OCI-LY3 (cell line): ENCODE measurements around the gene TULP4.

Experiments
- H2AFZ ChIP-seq: fragments of 200-600, 300-600 bp; shearing (Covaris generic); 2 replicates; pipeline ENCODE4 v1.6.0; 2014; ENCODE audit warnings: antibody characterized with exemption, low read depth, low read length
- H3K27ac ChIP-seq: fragments of 200-600, 300-600 bp; sonication (generic); 2 replicates; pipeline ENCODE4 v1.5.1; 2014; ENCODE audit warnings: mild to moderate bottlenecking, low read length, moderate library complexity, mixed read lengths
- H3K27me3 ChIP-seq: fragments of 200-600, 300-600 bp; sonication (generic); 2 replicates; pipeline ENCODE4 v1.6.1; 2014; ENCODE audit warnings: low read depth, low read length, mixed read lengths
- H3K36me3 ChIP-seq: fragments of 200-600, 300-600 bp; sonication (generic); replicated peaks from 2 replicates; pipeline ENCODE3; 2014; ENCODE audit warnings: low read depth, low read length, mixed read lengths
- H3K4me1 ChIP-seq: fragments of 300-600, 200-600 bp; sonication (generic); 2 replicates; pipeline ENCODE4 v1.6.1; 2014; ENCODE audit warnings: low read length, mixed read lengths
- H3K4me2 ChIP-seq: fragments of 200-600, 300-600 bp; sonication (generic); 2 replicates; pipeline ENCODE4 v1.6.1; 2014; ENCODE audit warnings: low read length, mixed read lengths
- H3K4me3 ChIP-seq: fragments of 300-600, 200-600 bp; sonication (generic); 2 replicates; pipeline ENCODE4 v1.5.1; 2014; ENCODE audit warnings: antibody characterized with exemption, mild to moderate bottlenecking, low read length, moderate library complexity
- H3K79me2 ChIP-seq: fragments of 300-600, 200-600 bp; shearing (Covaris generic); 2 replicates; pipeline ENCODE4 v1.6.1; 2014; ENCODE audit warnings: mild to moderate bottlenecking, low read length, mixed read lengths
- H3K9ac ChIP-seq: fragments of 300-600, 200-600 bp; shearing (Covaris generic); 2 replicates; pipeline ENCODE4 v1.6.0; 2014; ENCODE audit warnings: mild to moderate bottlenecking, low read length, moderate library complexity
- H3K9me3 ChIP-seq: fragments of 200-600, 300-600 bp; shearing (Covaris generic); 2 replicates; pipeline ENCODE4 v1.6.1; 2014; ENCODE audit warnings: low read length, mixed read lengths; ENCODE audit not compliant: insufficient read depth
- H4K20me1 ChIP-seq: fragments of 200-600, 300-600 bp; sonication (generic); 2 replicates; pipeline ENCODE4 v1.6.1; 2016; ENCODE audit warnings: low read length, mixed read lengths; ENCODE audit not compliant: insufficient read depth
- CTCF ChIP-seq: fragments of 200-600, 300-600 bp; sonication (generic); IDR thresholded peaks from 2 replicates; pipeline ENCODE4 v1.5.1; 2014; ENCODE audit warnings: antibody characterized with exemption, low read length, low read depth
- EZH2phosphoT487 ChIP-seq: fragments of 200-600 bp; shearing (Covaris generic); IDR thresholded peaks from 2 replicates; pipeline ENCODE4 v1.6.1; 2018; ENCODE audit warnings: antibody characterized with exemption, mixed run types, low read depth

The TULP4 gene

GRCh38 chr6:158322400-158322723 lies 10.1 kb downstream of the TULP4 start:
- H3K4me2 ChIP-seq, result peak overlapping the region; percentile 75

GRCh38 chr6:158322724-158323560 lies 10.7 kb downstream of the TULP4 start:
- H3K4me2 ChIP-seq, result peak overlapping the region; percentile 75
- peaks cover 33% of the 10 kb centered on the region for H3K27me3 ChIP-seq
- H3K4me3 ChIP-seq, result peak overlapping the region; percentile 54
- no peak overlapping the region for H3K9ac ChIP-seq
- peaks cover 51% of the 10 kb centered on the region for H3K4me1 ChIP-seq
- no peak overlapping the region for H2AFZ ChIP-seq
- TF ChIP-seq EZH2phosphoT487 (peak; percentile 29; the same call in 1 of the 2 replicates), CTCF (no peak)
- peaks cover 22% of the 10 kb centered on the region for H3K79me2 ChIP-seq
- H3K36me3 ChIP-seq, result no peaks in the 10 kb centered on the region
- H4K20me1 ChIP-seq, result peaks cover 27% of the 10 kb centered on the region
- H3K9me3 ChIP-seq, result no peaks in the 10 kb centered on the region
- peak overlapping the region; percentile 64 for H3K27ac ChIP-seq

More at GRCh38 chr6:158322400-158322723, 10.1 kb downstream of the TULP4 start:
- Histone ChIP-seq H2AFZ (no peak overlapping the region), H3K79me2 (peaks cover 19% of the 10 kb centered on the region), H3K4me3 (peak overlapping the region; percentile 53), H3K9ac (no peak overlapping the region), H3K4me1 (peaks cover 53% of the 10 kb centered on the region), H3K27me3 (peaks cover 33% of the 10 kb centered on the region), H4K20me1 (peaks cover 27% of the 10 kb centered on the region), H3K36me3 (no peaks in the 10 kb centered on the region), H3K9me3 (no peaks in the 10 kb centered on the region), H3K27ac (no peak overlapping the region)
- TF ChIP-seq EZH2phosphoT487 (no peak), CTCF (no peak)

GRCh38 chr6:158323561-158323958 lies 11.3 kb downstream of the TULP4 start:
- Histone ChIP-seq H3K9me3 (no peaks in the 10 kb centered on the region), H4K20me1 (peaks cover 31% of the 10 kb centered on the region), H2AFZ (no peak overlapping the region), H3K4me1 (peaks cover 46% of the 10 kb centered on the region), H3K27ac (peak overlapping the region; percentile 64), H3K9ac (no peak overlapping the region), H3K4me3 (peak overlapping the region; percentile 54), H3K27me3 (peaks cover 33% of the 10 kb centered on the region), H3K79me2 (peaks cover 23% of the 10 kb centered on the region), H3K4me2 (peak overlapping the region; percentile 75), H3K36me3 (no peaks in the 10 kb centered on the region)
- TF ChIP-seq EZH2phosphoT487 (no peak; the same call in 1 of the 2 replicates), CTCF (no peak)

- Histone ChIP-seq H3K27me3 (peaks cover 33% of the 10 kb centered on the region), H3K9ac (no peak overlapping the region), H3K4me1 (peaks cover 50% of the 10 kb centered on the region), H3K4me2 (peak overlapping the region; percentile 75), H3K9me3 (no peaks in the 10 kb centered on the region), H3K27ac (0 out of 2 replicates have a peak overlapping the region, but pooled peaks have one; percentile 64), H3K36me3 (no peaks in the 10 kb centered on the region), H4K20me1 (peaks cover 36% of the 10 kb centered on the region), H3K79me2 (peaks cover 23% of the 10 kb centered on the region), H3K4me3 (peak overlapping the region; percentile 54), H2AFZ (no peak overlapping the region)
- no peak for TF ChIP-seq EZH2phosphoT487
- no peak for TF ChIP-seq CTCF
Observed at GRCh38 chr6:158324136-158324535, 11.9 kb downstream of the TULP4 start.
